HEK293 (cell line): ENCODE measurements around the gene RMDN3.

Experiments
- CTCF ChIA-PET: fragments of 350-600 bp; formaldehyde crosslinking; extraction: SDS; loops from one replicate; lab custom pipeline; 2021; ENCODE audit warnings: antibody characterized with exemption; lab: Yijun Ruan, JAX
- POLR2A ChIA-PET: fragments of 300-600 bp; formaldehyde crosslinking; extraction: SDS; loops from one replicate; lab custom pipeline; 2020; ENCODE audit warnings: antibody characterized with exemption, inconsistent platforms; lab: Yijun Ruan, JAX
- H3K27ac ChIP-seq: fragments of 200-500 bp; sonication (Bioruptor generic); 2 replicates; pipeline ENCODE4 v1.5.1; 2014; ENCODE audit warnings: low read depth, low read length, control low read depth, inconsistent platforms; ENCODE audit errors: extremely low read depth
- H3K36me3 ChIP-seq, 2 experiments: fragments of 200-500 bp in 1 of 2; sonication (Bioruptor generic) in 1 of 2; 1 replicate in 1 of 2; 2 replicates in 1 of 2; pipeline ENCODE4 v1.5.1; 2014 to 2017; ENCODE audit warnings: inconsistent platforms in 2 of 2, low read length in 2 of 2; ENCODE audit not compliant: control insufficient read depth in 2 of 2, insufficient read depth in 1 of 2
- H3K4me1 ChIP-seq: fragments of 200-500 bp; sonication (Bioruptor generic); 2 replicates; pipeline ENCODE4 v1.5.1; 2014; ENCODE audit warnings: mild to moderate bottlenecking, low read length, inconsistent platforms; ENCODE audit not compliant: control insufficient read depth, insufficient read depth
- H3K4me3 ChIP-seq: 2 replicates; pipeline ENCODE4 v1.5.1; 2011; ENCODE audit warnings: low read depth, mild to moderate bottlenecking, control low read depth, low read length, moderate library complexity
- H3K9me3 ChIP-seq: fragments of 200-500 bp; sonication (Bioruptor generic); 2 replicates; pipeline ENCODE4 v1.5.1; 2014; ENCODE audit warnings: low read depth, low read length, inconsistent platforms; ENCODE audit not compliant: control insufficient read depth, insufficient read depth
- FEZF1 ChIP-seq: fragments of 450-650 bp; formaldehyde crosslinking; IDR thresholded peaks from 2 replicates; pipeline ENCODE4 v1.5.1; 2016; ENCODE audit warnings: missing biosample characterization, missing genetic modification characterization
- KLF1 ChIP-seq: fragments of 450-650 bp; formaldehyde crosslinking; IDR thresholded peaks from 2 replicates; pipeline ENCODE4 v1.5.1; 2016; ENCODE audit warnings: missing biosample characterization, missing genetic modification characterization
- KLF8 ChIP-seq: fragments of 450-650 bp; formaldehyde crosslinking; IDR thresholded peaks from 2 replicates; pipeline ENCODE4 v1.5.1; 2016; ENCODE audit warnings: missing biosample characterization, missing genetic modification characterization
- MYNN ChIP-seq: fragments of 450-650 bp; formaldehyde crosslinking; IDR thresholded peaks from 2 replicates; pipeline ENCODE4 v1.5.1; 2016; ENCODE audit warnings: missing biosample characterization, missing genetic modification characterization, borderline replicate concordance
- PATZ1 ChIP-seq: fragments of 450-650 bp; formaldehyde crosslinking; IDR thresholded peaks from 2 replicates; pipeline ENCODE4 v1.5.1; 2016; ENCODE audit warnings: missing biosample characterization, missing genetic modification characterization
- PBX3 ChIP-seq: sonication (generic); formaldehyde crosslinking; IDR thresholded peaks from 2 replicates; pipeline ENCODE4 v1.8.1; 2022; ENCODE audit warnings: mild to moderate bottlenecking, moderate library complexity, missing genetic modification reagents
- TRIM28 ChIP-seq: IDR thresholded peaks from 2 replicates; pipeline ENCODE4 v1.6.1; 2011; ENCODE audit warnings: low read length, control low read depth, borderline replicate concordance
- ZBTB11 ChIP-seq: fragments of 450-650 bp; formaldehyde crosslinking; conservative IDR thresholded peaks from 2 replicates; pipeline ENCODE4 v1.5.1; 2016; ENCODE audit warnings: low read depth, missing biosample characterization, missing genetic modification characterization
- ZNF138 ChIP-seq: fragments of 450-650 bp; formaldehyde crosslinking; IDR thresholded peaks from 2 replicates; pipeline ENCODE4 v1.5.1; 2016; ENCODE audit warnings: missing biosample characterization, missing genetic modification characterization, borderline replicate concordance
- ZNF174 ChIP-seq: fragments of 450-650 bp; formaldehyde crosslinking; IDR thresholded peaks from 2 replicates; pipeline ENCODE4 v1.5.0; 2017; ENCODE audit warnings: missing biosample characterization, mild to moderate bottlenecking, missing genetic modification characterization
- ZNF175 ChIP-seq: fragments of 450-650 bp; formaldehyde crosslinking; IDR thresholded peaks from 2 replicates; pipeline ENCODE4 v1.5.1; 2016; ENCODE audit warnings: missing biosample characterization, missing genetic modification characterization
- ZNF19 ChIP-seq: fragments of 450-650 bp; formaldehyde crosslinking; IDR thresholded peaks from 2 replicates; pipeline ENCODE4; 2016; ENCODE audit warnings: missing biosample characterization, missing genetic modification characterization, low read depth
- ZNF280C ChIP-seq: fragments of 450-650 bp; formaldehyde crosslinking; IDR thresholded peaks from 2 replicates; pipeline ENCODE4 v1.5.1; 2016; ENCODE audit warnings: missing biosample characterization, missing genetic modification characterization
- ZNF501 ChIP-seq: fragments of 450-650 bp; formaldehyde crosslinking; IDR thresholded peaks from 2 replicates; pipeline ENCODE4 v1.5.1; 2016; ENCODE audit warnings: missing biosample characterization, missing genetic modification characterization
- ZNF529 ChIP-seq: fragments of 450-650 bp; formaldehyde crosslinking; IDR thresholded peaks from 2 replicates; pipeline ENCODE4 v1.5.1; 2017; ENCODE audit warnings: missing genetic modification characterization, missing biosample characterization; ENCODE audit not compliant: insufficient replicate concordance
- ZNF530 ChIP-seq: fragments of 450-650 bp; formaldehyde crosslinking; IDR thresholded peaks from 2 replicates; pipeline ENCODE4 v1.5.1; 2016; ENCODE audit warnings: low read depth, missing biosample characterization, missing genetic modification characterization
- ZNF596 ChIP-seq: fragments of 450-650 bp; IDR thresholded peaks from 2 replicates; pipeline ENCODE4 v1.5.0; 2018; ENCODE audit warnings: missing biosample characterization, mild to moderate bottlenecking, missing genetic modification characterization, moderate library complexity
- ZNF654 ChIP-seq: fragments of 450-650 bp; formaldehyde crosslinking; IDR thresholded peaks from 2 replicates; pipeline ENCODE4 v1.5.1; 2016; ENCODE audit warnings: low read depth, missing biosample characterization, missing genetic modification characterization
- ZNF830 ChIP-seq: fragments of 450-650 bp; IDR thresholded peaks from 2 replicates; pipeline ENCODE4 v1.5.0; 2018; ENCODE audit warnings: missing biosample characterization, missing genetic modification characterization, low read depth, mild to moderate bottlenecking, moderate library complexity
- ZSCAN4 ChIP-seq: fragments of 450-650 bp; formaldehyde crosslinking; IDR thresholded peaks from 2 replicates; pipeline ENCODE4 v1.5.1; 2017; ENCODE audit warnings: missing biosample characterization, missing genetic modification characterization

The RMDN3 gene

GRCh38 chr15:40722934-40723333, 32.1 kb downstream of the RMDN3 start:
- H3K4me1 ChIP-seq = no peaks in the 10 kb centered on the region
- TF ChIP-seq ZNF280C (tag by site-specific recombination) (no peak), ZNF19 (tag by site-specific recombination) (no peak), ZNF654 (tag by site-specific recombination) (no peak), MYNN (tag by site-specific recombination) (no peak), ZBTB11 (tag by site-specific recombination) (no peak), ZNF174 (tag by site-specific recombination) (no peak), ZNF529 (tag by site-specific recombination) (no peak), ZNF830 (tag by site-specific recombination) (no peak), FEZF1 (tag by site-specific recombination) (no peak), ZNF138 (tag by site-specific recombination) (no peak), PATZ1 (tag by site-specific recombination) (no peak), KLF8 (tag by site-specific recombination) (no peak)
- TF ChIP-seq, all 188 proteins: peak for 0
- Histone ChIP-seq H3K9me3 (no peaks in the 10 kb centered on the region), H3K4me3 (no peak overlapping the region), H3K36me3 (peaks cover 4 to 27% of the 10 kb centered on the region in 2 experiments; a peak in 2 of 3 replicates), H3K27ac (no peak overlapping the region)
- ChIA-PET CTCF (no interaction called here), POLR2A (interaction anchor here (0.9 kb wide), 1 partner anchor 28 kb away, joined by 3 read pairs; the partner anchor contains the start of gene RAD51)

- no peak for TF ChIP-seq TRIM28
- no peak for TF ChIP-seq ZSCAN4
- TF ChIP-seq ZNF530 (tag by site-specific recombination) = no peak
- no peak for TF ChIP-seq ZNF175 (tag by site-specific recombination)
- no peak for TF ChIP-seq ZNF501
- TF ChIP-seq KLF1 (tag by site-specific recombination) = no peak
- TF ChIP-seq PBX3 (CRISPR knock-in tag) = no peak
- no peak for TF ChIP-seq ZNF596 (tag by site-specific recombination)
- TF ChIP-seq, all 188 proteins: peak for 0
- H3K9me3 ChIP-seq = no peaks in the 10 kb centered on the region
- ChIA-PET POLR2A (interaction anchor here (0.6 to 0.9 kb wide), 2 partner anchors 10 to 27 kb away, joined by 3 to 4 read pairs; partner anchors contain the start of gene RAD51), CTCF (interaction anchor here (0.6 kb wide), 1 partner anchor 79 kb away, joined by 6 read pairs; no protein-coding TSS in a partner anchor)
- no peak overlapping the region for H3K27ac ChIP-seq
- no peaks in the 10 kb centered on the region for H3K4me1 ChIP-seq
- H3K4me3 ChIP-seq = no peak overlapping the region
- H3K36me3 ChIP-seq = peaks cover 10 to 30% of the 10 kb centered on the region in 2 experiments; a peak in 2 of 3 replicates
Observed at GRCh38 chr15:40722354-40722753, 32.7 kb downstream of the RMDN3 start.
